ENCODE data around the gene SACS. TPM values are rescaled to one million over a fixed set of nuclear protein-coding genes. Genes with fewer than 3 reads are reported as not detected.
A peak's percentile ranks its signal among the peaks of the same experiment; 100 is the strongest.
"Not testable (repeated sequence)": the region's sequence is repeated elsewhere in the genome, so short reads cannot be mapped to it uniquely, and the experiment has no call there.

SACS gene
- total RNA-seq, 1 donor from 2014 or later: 6.8 TPM

- ATAC-seq (ENCODE audit: poor library complexity): no peak
- no peak for DNase-seq
- intact Hi-C loops (cut with DNase I): no loop called here
These were observed 27.4 kb upstream of the SACS start for GRCh38 chr13:23460921-23461320.

- DNase-seq: no peak
- intact Hi-C loops (cut with DNase I): no loop called here
- ATAC-seq (ENCODE audit: poor library complexity): no peak
These were observed 26.8 kb upstream of the SACS start for GRCh38 chr13:23460309-23460708.

GRCh38 chr13:23458989-23459388 is 25.5 kb upstream of the SACS start:
- ATAC-seq (ENCODE audit: poor library complexity): no peak
- no peak for DNase-seq
- intact Hi-C loops (cut with DNase I): no loop called here

GRCh38 chr13:23456437-23457210 is 23.1 kb upstream of the SACS start:
- ATAC-seq (ENCODE audit: poor library complexity): no peak
- intact Hi-C loops (cut with DNase I): no loop called here
- DNase-seq: no peak

GRCh38 chr13:23455401-23456185 is 22.1 kb upstream of the SACS start:
- intact Hi-C loops (cut with DNase I): no loop called here
- no peak for ATAC-seq (ENCODE audit: poor library complexity)
- DNase-seq: no peak

GRCh38 chr13:23453132-23453531 is 19.6 kb upstream of the SACS start:
- ATAC-seq (ENCODE audit: poor library complexity) (no peak), DNase-seq (no peak)
- intact Hi-C loops (cut with DNase I): no loop called here

DNA sequence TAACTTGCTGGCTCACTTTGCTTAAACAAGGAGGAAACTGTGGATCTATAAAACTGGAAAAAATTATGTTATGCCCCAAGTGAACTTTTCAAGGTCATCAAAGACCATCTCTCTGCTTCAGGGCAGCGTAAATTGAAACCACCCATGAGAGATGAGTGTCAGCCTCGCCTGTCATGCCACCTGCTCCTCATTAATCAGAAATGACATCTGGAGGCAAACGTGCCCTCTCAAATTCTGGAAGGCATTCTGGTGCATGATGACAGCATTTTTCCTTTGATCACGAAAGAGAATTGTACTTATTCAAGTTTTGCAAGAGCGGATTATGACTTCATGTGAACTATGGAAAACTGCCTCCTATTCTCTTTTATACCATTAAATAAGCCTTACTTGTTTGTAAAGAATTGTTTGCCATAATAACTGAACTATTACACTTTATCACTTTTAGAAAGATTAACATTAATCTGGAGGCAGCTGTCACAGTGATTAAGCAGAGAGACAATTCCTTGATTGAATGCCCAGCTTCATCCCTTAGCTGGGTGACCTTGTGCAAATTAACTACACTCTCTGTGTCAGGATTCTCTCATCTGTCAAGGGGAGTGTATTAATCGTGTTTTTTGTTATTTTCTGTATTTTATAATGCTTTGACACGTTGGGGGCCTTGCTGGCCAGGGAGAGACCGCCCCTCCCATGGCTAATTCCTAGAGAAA is 17.0 kb upstream of the SACS start:
- ATAC-seq (ENCODE audit: poor library complexity) (no peak), DNase-seq (no peak)
- intact Hi-C loops (cut with DNase I): no loop called here

- DNase-seq (no peak), ATAC-seq (ENCODE audit: poor library complexity) (no peak)
- intact Hi-C loops (cut with DNase I): no loop called here
These were observed 16.1 kb upstream of the SACS start for GRCh38 chr13:23449398-23450162.

DNA sequence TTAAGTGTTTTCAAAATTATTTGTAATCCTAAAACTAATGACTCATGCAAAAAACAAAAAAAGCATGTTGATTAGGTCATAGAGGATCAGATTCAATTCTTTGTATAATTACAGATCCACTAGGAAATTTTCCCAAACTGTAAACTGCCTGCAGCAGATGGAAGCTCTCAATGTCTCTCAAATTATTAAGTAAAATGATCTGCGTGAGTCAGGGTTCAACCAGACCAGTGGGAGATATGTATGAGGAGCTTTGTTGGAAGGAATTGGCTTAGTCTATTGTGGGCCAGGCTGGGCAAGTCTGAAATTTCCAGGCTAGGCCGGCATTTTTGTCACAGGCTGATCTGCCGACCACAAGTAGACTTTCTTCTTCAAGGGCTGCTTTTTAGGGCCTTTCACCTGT is 14.4 kb upstream of the SACS start:
- no peak for DNase-seq
- peak; percentile 73 for ATAC-seq (ENCODE audit: poor library complexity)

DNA sequence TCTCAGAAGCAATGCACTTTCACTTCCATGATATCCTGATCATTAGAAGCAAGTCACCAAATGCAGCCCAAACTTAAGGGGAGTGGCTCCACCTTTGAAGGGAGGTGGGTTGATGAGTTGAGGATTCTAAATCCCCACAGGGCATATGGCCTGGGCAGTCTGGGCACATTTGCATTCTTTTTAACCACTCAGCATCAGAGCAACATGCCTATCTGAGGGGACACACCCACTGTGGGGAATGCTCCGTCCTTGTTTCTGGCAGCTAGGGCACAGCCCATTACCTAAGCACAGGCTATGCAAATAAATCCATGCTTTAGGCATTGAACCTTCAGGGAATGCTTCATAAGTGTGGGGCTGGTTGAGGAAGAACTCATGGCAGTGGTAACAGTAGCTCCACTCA is 12.3 kb upstream of the SACS start:
- ATAC-seq (ENCODE audit: poor library complexity) (no peak), DNase-seq (no peak)
- intact Hi-C loops (cut with DNase I): no loop called here

More for the DNA sequence above, 14.4 kb upstream of the SACS start:
- intact Hi-C loops (cut with DNase I): no loop called here

- intact Hi-C loops (cut with DNase I): no loop called here
- ATAC-seq (ENCODE audit: poor library complexity) (no peak), DNase-seq (no peak)
These were observed 10.4 kb upstream of the SACS start for GRCh38 chr13:23443878-23444277.

- no peak for DNase-seq
- intact Hi-C loops (cut with DNase I): no loop called here
- no peak for ATAC-seq (ENCODE audit: poor library complexity)
These were observed 9.6 kb upstream of the SACS start for GRCh38 chr13:23443110-23443509.

DNA sequence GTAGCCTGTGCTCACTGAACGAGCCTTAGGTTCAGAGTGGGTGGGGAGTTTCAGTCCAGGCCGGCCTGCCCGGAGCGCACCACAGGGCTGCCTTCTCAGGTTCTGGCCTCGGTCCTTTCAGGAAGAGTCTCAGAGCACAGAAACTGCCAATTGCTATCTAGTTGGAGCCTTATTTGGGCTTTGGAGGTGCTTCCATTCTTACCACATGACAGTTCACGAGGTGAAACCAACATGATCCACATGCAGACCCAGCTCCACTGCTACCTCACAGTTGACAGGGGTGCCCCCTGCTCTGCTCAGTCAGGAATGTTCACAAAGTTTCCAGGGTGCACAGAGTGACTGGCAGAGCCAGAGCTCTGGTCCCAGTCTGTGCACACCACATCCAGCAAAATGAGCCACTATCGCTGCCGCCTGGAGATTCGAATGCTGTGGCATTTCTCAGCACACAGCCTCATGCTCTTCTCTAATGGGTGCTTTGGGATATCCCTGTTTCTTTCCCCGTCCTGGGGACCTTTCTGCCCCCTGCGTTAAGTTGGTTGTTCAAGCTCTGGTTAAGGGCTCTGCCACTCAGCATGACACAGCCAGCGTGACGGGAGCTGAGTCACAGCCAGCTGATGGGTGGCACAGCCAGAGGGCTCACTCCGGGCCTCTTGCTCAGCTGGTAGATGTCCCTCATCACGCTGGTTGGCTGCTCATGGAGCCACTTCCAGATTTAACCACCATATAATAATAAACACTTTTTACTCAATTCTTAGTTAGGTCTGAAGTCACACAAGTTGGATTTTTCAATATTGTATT is 7.5 kb upstream of the SACS start:
- no peak for DNase-seq
- peak; percentile 82 for ATAC-seq (ENCODE audit: poor library complexity)
- intact Hi-C loops (cut with DNase I): no loop called here

DNA sequence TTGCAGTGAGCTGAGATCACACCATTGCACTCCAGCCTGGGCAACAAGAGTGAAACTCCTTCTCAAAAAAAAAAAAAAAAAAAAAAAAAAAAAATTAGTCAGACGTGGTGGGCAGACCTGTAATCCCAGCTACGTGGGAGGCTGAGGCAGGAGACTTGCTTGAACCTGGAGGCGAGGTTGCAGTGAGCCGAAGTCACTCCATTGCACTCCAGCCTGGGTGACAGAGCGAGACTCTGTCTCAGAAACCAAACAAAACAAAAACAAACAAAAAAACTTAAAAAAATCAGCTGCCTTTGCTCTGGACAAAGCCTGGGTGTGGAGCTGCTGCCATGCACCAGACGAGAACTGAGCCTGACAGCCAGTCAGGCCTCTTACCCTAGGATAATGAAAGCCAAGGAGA is 6.8 kb upstream of the SACS start:
- intact Hi-C loops (cut with DNase I); DNase-seq: not testable (repeated sequence)
- ATAC-seq (ENCODE audit: poor library complexity): peak; percentile 15

- DNase-seq (no peak), ATAC-seq (ENCODE audit: poor library complexity) (no peak)
- intact Hi-C loops (cut with DNase I): no loop called here
These were observed 4.4 kb upstream of the SACS start for GRCh38 chr13:23437916-23438315.

- ATAC-seq (ENCODE audit: poor library complexity) (no peak), DNase-seq (no peak)
- intact Hi-C loops (cut with DNase I): no loop called here
These were observed 3.2 kb upstream of the SACS start for GRCh38 chr13:23436680-23437079.

GRCh38 chr13:23434491-23434890 is 989 bp upstream of the SACS start:
- ATAC-seq (ENCODE audit: poor library complexity) (no peak), DNase-seq (no peak)
- intact Hi-C loops (cut with DNase I): no loop called here

- DNase-seq (no peak), ATAC-seq (ENCODE audit: poor library complexity) (no peak)
- intact Hi-C loops (cut with DNase I): no loop called here
These were observed 876 bp downstream of the SACS start for GRCh38 chr13:23432626-23433025.
